ENCODE data around the gene SLC4A2.
A peak's percentile ranks its signal among the peaks of the same experiment; 100 is the strongest.
"Not testable (repeated sequence)": the region's sequence is repeated elsewhere in the genome, so short reads cannot be mapped to it uniquely, and the experiment has no call there.

The SLC4A2 gene

GRCh38 chr7:151024435-151025056 is 34.8 kb upstream of the SLC4A2 start, which contains the start of gene ATG9B:
TSS of gene ATG9B (minus strand) at chr7:151024494. CDS start at chr7:151024423, 71 bp downstream.
- TF ChIP-seq CTCF (conservative IDR thresholded peaks at IDR 0.05; ENCODE audit: low read depth, low read length): no peak
- no peak within 1 kb of the TSS for H3K4me3 ChIP-seq (ENCODE audit: low read length)
- no peak for DNase-seq (ENCODE audit: low read depth)

- H3K4me3 ChIP-seq (ENCODE audit: low read length): no peak overlapping the region
- DNase-seq (ENCODE audit: low read depth): no peak
- TF ChIP-seq CTCF (conservative IDR thresholded peaks at IDR 0.05; ENCODE audit: low read depth, low read length): no peak
These were observed 33.3 kb upstream of the SLC4A2 start for GRCh38 chr7:151025924-151026671.

GRCh38 chr7:151026771-151027727 is 32.3 kb upstream of the SLC4A2 start:
- DNase-seq (ENCODE audit: low read depth): peak; percentile 71
- H3K4me3 ChIP-seq (ENCODE audit: low read length): peak overlapping the region; percentile 83

- peak overlapping the region; percentile 83 for H3K4me3 ChIP-seq (ENCODE audit: low read length)
- not testable (repeated sequence) for DNase-seq (ENCODE audit: low read depth)
These were observed 31.7 kb upstream of the SLC4A2 start for GRCh38 chr7:151027728-151028130.

- TF ChIP-seq CTCF (conservative IDR thresholded peaks at IDR 0.05; ENCODE audit: low read depth, low read length): peak; percentile 37
- H3K4me3 ChIP-seq (ENCODE audit: low read length): peak within 1 kb of the TSS; percentile 83
- DNase-seq (ENCODE audit: low read depth): peak; percentile 98
These were observed 31.1 kb upstream of the SLC4A2 start, which contains the start of gene ABCB8 for GRCh38 chr7:151028131-151028947. TSS of gene ABCB8 (plus strand) at chr7:151028450. CDS start at chr7:151028516, 66 bp downstream.

GRCh38 chr7:151028948-151029501 is 30.4 kb upstream of the SLC4A2 start:
- H3K4me3 ChIP-seq (ENCODE audit: low read length): peak overlapping the region; percentile 83
- no peak for TF ChIP-seq CTCF (conservative IDR thresholded peaks at IDR 0.05; ENCODE audit: low read depth, low read length)

GRCh38 chr7:151031011-151031410 is 28.4 kb upstream of the SLC4A2 start:
- no peak for DNase-seq (ENCODE audit: low read depth)
- no peak overlapping the region for H3K4me3 ChIP-seq (ENCODE audit: low read length)
- no peak for TF ChIP-seq CTCF (conservative IDR thresholded peaks at IDR 0.05; ENCODE audit: low read depth, low read length)

More at GRCh38 chr7:151028948-151029501, 30.4 kb upstream of the SLC4A2 start:
- DNase-seq (ENCODE audit: low read depth): no peak

All from retinal pigment epithelial cell (primary cell).